HepG2 (cell line): Measurements from ENCODE around the gene CGNL1. TPM values are rescaled to one million over a fixed set of nuclear protein-coding genes. Genes with fewer than 3 reads are reported as not detected.

Experiments
- ATAC-seq: fragments of 200-7000 bp; cut with Tn5 transposase; 3 replicates; pipeline ENCODE4 v1.9.1; 2020; ENCODE audit warnings: mild to moderate bottlenecking, moderate library complexity
- BruUV-seq: library from RNA; stranded (reverse); fragments of 400-500 nt; replicated peaks from 2 replicates; lab custom pipeline; 2021; lab: Mats Ljungman, UMichigan
- CTCF ChIA-PET: fragments of 300-600 bp; formaldehyde crosslinking; extraction: SDS; loops from one replicate; lab custom pipeline; 2021; ENCODE audit warnings: low total read pairs, inconsistent platforms, low intra/inter-chr PET ratio; lab: Yijun Ruan, JAX
- POLR2A ChIA-PET: fragments of 350-600 bp; sonication (Branson Sonifier 250); formaldehyde crosslinking; loops from one replicate; lab custom pipeline; 2020; ENCODE audit warnings: antibody characterized with exemption, inconsistent platforms; lab: Yijun Ruan, JAX
- DNase-seq: peaks from one replicate; pipeline ENCODE4 v3.0.0-alpha.2; 2015; ENCODE audit warnings: low spot score
- FAIRE-seq: peaks from 3 replicates; lab custom pipeline; 2011; peaks lifted over from hg19 to GRCh38; lab: Jason Lieb, UNC
- H2AFZ ChIP-seq: one replicate; pipeline ENCODE4 v1.6.1; 2011; ENCODE audit warnings: low read length, inconsistent platforms
- H3K27ac ChIP-seq: fragments of 300-600 bp; 3 replicates; pipeline ENCODE4 v1.8.0; 2011; ENCODE audit warnings: mixed run types, mild to moderate bottlenecking, mixed read lengths, low read length, inconsistent platforms; ENCODE audit not compliant: insufficient read depth; ENCODE audit errors: extremely low read length
- H3K27me3 ChIP-seq, 2 experiments: fragments of 200-600 bp in 1 of 2; 2 replicates in 1 of 2; 3 replicates in 1 of 2; pipeline versions ENCODE4 v1.6.0 to v1.8.0; 2011; ENCODE audit warnings: low read length in 2 of 2, mild to moderate bottlenecking in 2 of 2, moderate library complexity in 2 of 2, inconsistent platforms in 1 of 2; ENCODE audit not compliant: insufficient read depth in 2 of 2, control insufficient read depth in 1 of 2
- H3K36me3 ChIP-seq, 2 experiments: fragments of 200-600 bp in 1 of 2; replicated peaks in 1 of 2; 2 replicates in 1 of 2; 3 replicates in 1 of 2; pipeline versions ENCODE4 v1.5.1 to v1.8.0; 2011; ENCODE audit warnings: low read length in 2 of 2, inconsistent platforms in 1 of 2; ENCODE audit not compliant: insufficient read depth in 2 of 2, control insufficient read depth in 1 of 2
- H3K4me1 ChIP-seq: 2 replicates; pipeline ENCODE4 v1.5.1; 2012; ENCODE audit warnings: low read length, inconsistent platforms; ENCODE audit not compliant: insufficient read depth
- H3K4me2 ChIP-seq: 2 replicates; pipeline ENCODE4 v1.6.0; 2011; ENCODE audit warnings: low read depth, low read length, inconsistent platforms
- H3K4me3 ChIP-seq, 3 experiments: fragments of 200-600 bp in 1 of 3; sonication (generic), shearing (Covaris generic) in 1 of 3; replicated peaks in 1 of 3; 2 replicates each; pipeline ENCODE4 v1.5.1; 2011 to 2016; ENCODE audit warnings: low read length in 3 of 3, inconsistent platforms in 2 of 3, low read depth in 2 of 3, mild to moderate bottlenecking in 2 of 3, control low read depth in 1 of 3, mixed read lengths in 1 of 3; ENCODE audit not compliant: insufficient read depth in 1 of 3
- H3K79me2 ChIP-seq: one replicate; pipeline ENCODE4 v1.6.1; 2011; ENCODE audit warnings: low read length, inconsistent platforms; ENCODE audit not compliant: insufficient read depth
- H3K9ac ChIP-seq: 2 replicates; pipeline ENCODE4 v1.6.0; 2011; ENCODE audit warnings: mild to moderate bottlenecking, low read depth, low read length, inconsistent platforms; ENCODE audit not compliant: insufficient read depth
- H3K9me3 ChIP-seq: 2 replicates; pipeline ENCODE4 v1.5.1; 2012; ENCODE audit warnings: mild to moderate bottlenecking, low read length
- H4K20me1 ChIP-seq: 2 replicates; pipeline ENCODE4 v1.6.0; 2011; ENCODE audit warnings: inconsistent platforms, mild to moderate bottlenecking, low read length, moderate library complexity; ENCODE audit not compliant: insufficient read depth
- BHLHE40 ChIP-seq: IDR thresholded peaks from 2 replicates; pipeline ENCODE4 v1.6.1; 2011; ENCODE audit warnings: low read length, improper control_type of control experiment
- DNMT1 ChIP-seq: sonication (generic); formaldehyde crosslinking; IDR thresholded peaks from 2 replicates; pipeline ENCODE4 v1.5.1; 2020; ENCODE audit warnings: mild to moderate bottlenecking, missing genetic modification reagents
- HBP1 ChIP-seq: IDR thresholded peaks from 2 replicates; pipeline ENCODE4 v1.6.1; 2016; ENCODE audit warnings: low read depth, control low read depth
- MAFF ChIP-seq: IDR thresholded peaks from 2 replicates; pipeline ENCODE4 v1.6.1; 2011; ENCODE audit warnings: low read depth, low read length, improper control_type of control experiment
- MYNN ChIP-seq: sonication (generic); formaldehyde crosslinking; IDR thresholded peaks from 2 replicates; pipeline ENCODE4 v1.4.0; 2020; ENCODE audit warnings: mild to moderate bottlenecking, low read depth, missing genetic modification reagents
- NCOA1 ChIP-seq: sonication (generic); formaldehyde crosslinking; IDR thresholded peaks from 2 replicates; pipeline ENCODE4 v1.9.0; 2021; ENCODE audit warnings: missing genetic modification reagents
- NR2C2 ChIP-seq: sonication (generic); formaldehyde crosslinking; IDR thresholded peaks from 2 replicates; pipeline ENCODE4 v1.4.0; 2020; ENCODE audit warnings: missing genetic modification reagents, mild to moderate bottlenecking, moderate library complexity, borderline replicate concordance
- PHF21A ChIP-seq: sonication (generic); formaldehyde crosslinking; IDR thresholded peaks from 2 replicates; pipeline ENCODE4 v1.5.0; 2020; ENCODE audit warnings: mild to moderate bottlenecking, missing genetic modification reagents
- POGZ ChIP-seq: sonication (generic); formaldehyde crosslinking; IDR thresholded peaks from 2 replicates; pipeline ENCODE4 v1.4.0; 2020; ENCODE audit warnings: mild to moderate bottlenecking, missing genetic modification reagents
- RFXANK ChIP-seq: IDR thresholded peaks from 2 replicates; pipeline ENCODE4 v1.6.1; 2016
- TEAD2 ChIP-seq: sonication (generic); formaldehyde crosslinking; IDR thresholded peaks from 2 replicates; pipeline ENCODE4 v1.9.0; 2021; ENCODE audit warnings: missing genetic modification reagents
- ZBTB7B ChIP-seq: sonication (generic); formaldehyde crosslinking; IDR thresholded peaks from 2 replicates; pipeline ENCODE4 v1.4.0; 2020; ENCODE audit warnings: missing genetic modification reagents
- ZMAT3 ChIP-seq: sonication (generic); formaldehyde crosslinking; conservative IDR thresholded peaks from 2 replicates; pipeline ENCODE4 v1.7.0; 2021; ENCODE audit warnings: missing genetic modification reagents
- ZNF224 ChIP-seq: sonication (generic); formaldehyde crosslinking; IDR thresholded peaks from 2 replicates; pipeline ENCODE4 v1.5.0; 2020; ENCODE audit warnings: mild to moderate bottlenecking, missing genetic modification reagents
- ZNF569 ChIP-seq: sonication (generic); formaldehyde crosslinking; IDR thresholded peaks from 2 replicates; pipeline ENCODE4 v1.5.0; 2020; ENCODE audit warnings: mild to moderate bottlenecking, missing genetic modification reagents, moderate library complexity, borderline replicate concordance
- ZSCAN21 ChIP-seq: sonication (generic); formaldehyde crosslinking; IDR thresholded peaks from 2 replicates; pipeline ENCODE4 v1.8.0; 2022; ENCODE audit warnings: mild to moderate bottlenecking, missing genetic modification reagents, moderate library complexity, borderline replicate concordance
- WGBS: methylation state at CpG from one replicate; pipeline ENCODE4 v1.1.6; 2017; ENCODE audit warnings: low lambda C conversion rate; 5-methylcytosine and 5-hydroxymethylcytosine counted together
- in situ Hi-C: cut with HindIII; loops from 2 replicates; pipeline ENCODE4 v1.10.0; 2017; ENCODE audit warnings: low pct_unique_long_range_greater_than_20kb; ENCODE audit not compliant: extremely low pct_ligation_motif_present
- intact Hi-C: fragments of 100-400 bp; cut with micrococcal nuclease; formaldehyde crosslinking; loops from one replicate; pipeline ENCODE4 v1.10.0; 2022; ENCODE audit not compliant: unreplicated experiment
- polyA plus RNA-seq, 8 experiments: library from polyadenylated mRNA; depleted of rRNA in 3 of 8; stranded (reverse) in 7 of 8; unstranded in 1 of 8; fragments of >200 nt; fragmentation: Illumina TruSeq in 4 of 8; extraction: Trizol in 4 of 8; gene quantifications; 2 replicates each; pipeline versions ENCODE4 v1.2.1 to v1.2.3, GENCODE V29; 2011 to 2016; ENCODE audit warnings: low read depth in 4 of 8, missing spikeins in 1 of 8, mixed read lengths in 1 of 8; ENCODE audit not compliant: insufficient read depth in 1 of 8
- total RNA-seq, 5 experiments: library from RNA; depleted of rRNA; stranded (reverse); fragments of >200 nt; fragmentation: Illumina TruSeq; extraction: Trizol; gene quantifications; 2 replicates each; pipeline ENCODE4 v1.2.3, GENCODE V29; 2016; ENCODE audit warnings: low read depth in 1 of 5
- TF ChIP-seq, protein P1 (sequence below): sonication (generic); formaldehyde crosslinking; IDR thresholded peaks from 2 replicates; pipeline ENCODE4 v1.4.0; 2020; ENCODE audit warnings: mild to moderate bottlenecking, missing genetic modification reagents
- TF ChIP-seq, protein P2 (sequence below): sonication (generic); formaldehyde crosslinking; IDR thresholded peaks from 2 replicates; pipeline ENCODE4 v1.5.1; 2020; ENCODE audit warnings: mild to moderate bottlenecking, moderate library complexity, missing genetic modification reagents

Gene CGNL1
- total and polyA plus RNA-seq, 2 of the 13 experiments (the other 11 are each of a cell fraction or from before 2014, with no cell fraction given): 5.6 to 15.6 TPM

GRCh38 chr15:57502116-57502515 lies 125.8 kb downstream of the CGNL1 start:
- Histone ChIP-seq H3K9ac (no peak overlapping the region), H3K27me3 (no peaks in the 10 kb centered on the region), H3K4me1 (peaks cover 94% of the 10 kb centered on the region), H3K79me2 (no peaks in the 10 kb centered on the region), H3K36me3 (no peaks in the 10 kb centered on the region), H3K27ac (peak overlapping the region; percentile 45), H4K20me1 (no peaks in the 10 kb centered on the region), H3K9me3 (no peaks in the 10 kb centered on the region), H3K4me2 (no peak overlapping the region), H3K4me3 (no peak overlapping the region), H2AFZ (no peak overlapping the region)
- ChIA-PET CTCF (no interaction called here), POLR2A (no interaction called here)
- intact Hi-C loops (no loop called here), in situ Hi-C loops (no loop called here)
- no TSS peak for BruUV-seq
- TF ChIP-seq, protein P1, sequence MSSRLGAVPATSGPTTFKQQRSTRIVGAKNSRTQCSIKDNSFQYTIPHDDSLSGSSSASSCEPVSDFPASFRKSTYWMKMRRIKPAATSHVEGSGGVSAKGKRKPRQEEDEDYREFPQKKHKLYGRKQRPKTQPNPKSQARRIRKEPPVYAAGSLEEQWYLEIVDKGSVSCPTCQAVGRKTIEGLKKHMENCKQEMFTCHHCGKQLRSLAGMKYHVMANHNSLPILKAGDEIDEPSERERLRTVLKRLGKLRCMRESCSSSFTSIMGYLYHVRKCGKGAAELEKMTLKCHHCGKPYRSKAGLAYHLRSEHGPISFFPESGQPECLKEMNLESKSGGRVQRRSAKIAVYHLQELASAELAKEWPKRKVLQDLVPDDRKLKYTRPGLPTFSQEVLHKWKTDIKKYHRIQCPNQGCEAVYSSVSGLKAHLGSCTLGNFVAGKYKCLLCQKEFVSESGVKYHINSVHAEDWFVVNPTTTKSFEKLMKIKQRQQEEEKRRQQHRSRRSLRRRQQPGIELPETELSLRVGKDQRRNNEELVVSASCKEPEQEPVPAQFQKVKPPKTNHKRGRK (CRISPR knock-in tag): no peak
- TF ChIP-seq ZNF224 (CRISPR knock-in tag) (no peak), NR2C2 (CRISPR knock-in tag) (no peak), RFXANK (CRISPR knock-in tag) (no peak), NCOA1 (CRISPR knock-in tag) (no peak), TEAD2 (no peak), DNMT1 (CRISPR knock-in tag) (no peak), ZSCAN21 (CRISPR knock-in tag) (no peak), POGZ (CRISPR knock-in tag) (no peak), ZBTB7B (no peak), MAFF (no peak), BHLHE40 (no peak), PHF21A (CRISPR knock-in tag) (no peak), ZNF569 (CRISPR knock-in tag) (no peak), MYNN (CRISPR knock-in tag) (no peak), HBP1 (CRISPR knock-in tag) (no peak), ZMAT3 (no peak)
- TF ChIP-seq, protein P2, sequence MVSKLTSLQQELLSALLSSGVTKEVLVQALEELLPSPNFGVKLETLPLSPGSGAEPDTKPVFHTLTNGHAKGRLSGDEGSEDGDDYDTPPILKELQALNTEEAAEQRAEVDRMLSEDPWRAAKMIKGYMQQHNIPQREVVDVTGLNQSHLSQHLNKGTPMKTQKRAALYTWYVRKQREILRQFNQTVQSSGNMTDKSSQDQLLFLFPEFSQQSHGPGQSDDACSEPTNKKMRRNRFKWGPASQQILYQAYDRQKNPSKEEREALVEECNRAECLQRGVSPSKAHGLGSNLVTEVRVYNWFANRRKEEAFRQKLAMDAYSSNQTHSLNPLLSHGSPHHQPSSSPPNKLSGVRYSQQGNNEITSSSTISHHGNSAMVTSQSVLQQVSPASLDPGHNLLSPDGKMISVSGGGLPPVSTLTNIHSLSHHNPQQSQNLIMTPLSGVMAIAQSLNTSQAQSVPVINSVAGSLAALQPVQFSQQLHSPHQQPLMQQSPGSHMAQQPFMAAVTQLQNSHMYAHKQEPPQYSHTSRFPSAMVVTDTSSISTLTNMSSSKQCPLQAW: no peak
- DNase-seq (no peak), FAIRE-seq (no peak), ATAC-seq (no peak)
- WGBS: 43% methylated on average over 2 of the region's 2 CpGs
